Measurements from ENCODE around the gene FAM184B. TPM values are rescaled to one million over a fixed set of nuclear protein-coding genes. Genes with fewer than 3 reads are reported as not detected.

Gene FAM184B
- total RNA-seq, 4 donors from 2014 or later, result 0.14 to 0.75 (median 0.18) TPM

GRCh38 chr4:17635056-17635455 lies 146.4 kb downstream of the FAM184B start:
- in situ Hi-C loops (cut with MboI; ENCODE audit: low pct_ligation_motif_present in 1 of 4, low pct_unique_long_range_greater_than_20kb in 1 of 4, low sequenced_read_pairs in 3 of 4), result loop anchor here in 1 of 4 donors (5.0 kb wide), 1 partner anchor 78 kb away; no protein-coding TSS in a partner anchor
- DNase-seq, result no peak
- intact Hi-C loops (cut with DNase I; ENCODE audit: low total_unique reads), result loop anchor here (5.0 kb wide), 1 partner anchor 88 kb away; no protein-coding TSS in a partner anchor
- H3K27me3 ChIP-seq, result no peaks in the 10 kb centered on the region
- H3K36me3 ChIP-seq, result peaks cover 0 to 38% (median 9%) of the 10 kb centered on the region in 4 donors
- H3K4me3 ChIP-seq, result no peak overlapping the region
- H3K27ac ChIP-seq, result no peak overlapping the region
- H3K9me3 ChIP-seq, result no peaks in the 10 kb centered on the region
- WGBS, 2 donors (ENCODE audit: low coverage in 1 of 2), result 95 to 96% methylated on average over 3 to 4 of the region's 4 CpGs
- H3K4me1 ChIP-seq, result no peaks in the 10 kb centered on the region
- TF ChIP-seq POLR2AphosphoS5 (IDR thresholded peaks at IDR 0.05), result no peak
- no peak for TF ChIP-seq CTCF (IDR thresholded peaks at IDR 0.05)
- no peak for TF ChIP-seq POLR2A (IDR thresholded peaks at IDR 0.05)
- TF ChIP-seq EP300 (IDR thresholded peaks at IDR 0.05; ENCODE audit: low read depth), result no peak

- Histone ChIP-seq H3K4me3 (no peak overlapping the region), H3K36me3 (peaks cover 0 to 41% (median 10%) of the 10 kb centered on the region in 4 donors), H3K4me1 (no peaks in the 10 kb centered on the region), H3K9me3 (no peaks in the 10 kb centered on the region), H3K27me3 (no peaks in the 10 kb centered on the region), H3K27ac (no peak overlapping the region)
- TF ChIP-seq POLR2A (IDR thresholded peaks at IDR 0.05) (no peak), POLR2AphosphoS5 (IDR thresholded peaks at IDR 0.05) (no peak), EP300 (IDR thresholded peaks at IDR 0.05; ENCODE audit: low read depth) (no peak), CTCF (IDR thresholded peaks at IDR 0.05) (no peak)
- no peak for DNase-seq
- 94 to 96% methylated on average over 7 to 9 of the region's 9 CpGs for WGBS, 2 donors (ENCODE audit: low coverage in 1 of 2)
- intact Hi-C loops (cut with DNase I; ENCODE audit: low total_unique reads), result no loop called here
- in situ Hi-C loops (cut with MboI; ENCODE audit: low pct_ligation_motif_present in 1 of 4, low pct_unique_long_range_greater_than_20kb in 1 of 4, low sequenced_read_pairs in 3 of 4), result no loop called here
These were observed 147.8 kb downstream of the FAM184B start for GRCh38 chr4:17633600-17633999.

GRCh38 chr4:17630228-17630627 lies 151.2 kb downstream of the FAM184B start:
- Histone ChIP-seq H3K27me3 (no peaks in the 10 kb centered on the region), H3K9me3 (no peaks in the 10 kb centered on the region), H3K4me3 (no peak overlapping the region), H3K36me3 (peaks cover 0 to 65% (median 23%) of the 10 kb centered on the region in 4 donors), H3K4me1 (no peaks in the 10 kb centered on the region), H3K27ac (no peak overlapping the region)
- DNase-seq, result no peak
- intact Hi-C loops (cut with DNase I; ENCODE audit: low total_unique reads), result no loop called here
- 92 to 100% methylated on average over 1 to 4 of the region's 4 CpGs for WGBS, 2 donors (ENCODE audit: low coverage in 1 of 2)
- in situ Hi-C loops (cut with MboI; ENCODE audit: low pct_ligation_motif_present in 1 of 4, low pct_unique_long_range_greater_than_20kb in 1 of 4, low sequenced_read_pairs in 3 of 4), result no loop called here
- no peak for TF ChIP-seq POLR2AphosphoS5 (IDR thresholded peaks at IDR 0.05)
- TF ChIP-seq POLR2A (IDR thresholded peaks at IDR 0.05), result no peak

GRCh38 chr4:17624821-17625220 lies 156.6 kb downstream of the FAM184B start:
- Histone ChIP-seq H3K27me3 (no peaks in the 10 kb centered on the region), H3K4me1 (no peaks in the 10 kb centered on the region), H3K36me3 (peaks cover 0 to 79% (median 42%) of the 10 kb centered on the region in 4 donors), H3K4me3 (no peak overlapping the region), H3K9me3 (no peaks in the 10 kb centered on the region), H3K27ac (no peak overlapping the region)
- in situ Hi-C loops (cut with MboI; ENCODE audit: low pct_ligation_motif_present in 1 of 4, low pct_unique_long_range_greater_than_20kb in 1 of 4, low sequenced_read_pairs in 3 of 4), result no loop called here
- intact Hi-C loops (cut with DNase I; ENCODE audit: low total_unique reads), result no loop called here
- 75% methylated on average over 1 to 2 of the region's 2 CpGs for WGBS, 2 donors (ENCODE audit: low coverage in 1 of 2)
- DNase-seq, result no peak
- no peak for TF ChIP-seq EP300 (IDR thresholded peaks at IDR 0.05; ENCODE audit: low read depth)

- Histone ChIP-seq H3K27ac (no peak overlapping the region), H3K9me3 (no peaks in the 10 kb centered on the region), H3K4me1 (peaks cover 0 to 11% (median 2%) of the 10 kb centered on the region in 4 donors), H3K36me3 (peaks cover 0 to 82% (median 41%) of the 10 kb centered on the region in 4 donors), H3K4me3 (no peak overlapping the region), H3K27me3 (no peaks in the 10 kb centered on the region)
- no peak for DNase-seq
- intact Hi-C loops (cut with DNase I; ENCODE audit: low total_unique reads) (no loop called here), in situ Hi-C loops (cut with MboI; ENCODE audit: low pct_ligation_motif_present in 1 of 4, low pct_unique_long_range_greater_than_20kb in 1 of 4, low sequenced_read_pairs in 3 of 4) (no loop called here)
- TF ChIP-seq POLR2AphosphoS5 (IDR thresholded peaks at IDR 0.05) (no peak), EP300 (IDR thresholded peaks at IDR 0.05; ENCODE audit: low read depth) (no peak), POLR2A (IDR thresholded peaks at IDR 0.05) (no peak), CTCF (IDR thresholded peaks at IDR 0.05) (no peak)
- 91 to 93% methylated on average over 4 to 7 of the region's 7 CpGs for WGBS, 2 donors (ENCODE audit: low coverage in 1 of 2)
These were observed 157.9 kb downstream of the FAM184B start for GRCh38 chr4:17623451-17624001.

All from transverse colon (tissue), 4 donors.